ENCODE results near the gene LRRC17. TPM values are rescaled to one million over a fixed set of nuclear protein-coding genes. Genes with fewer than 3 reads are reported as not detected.
"Not testable (repeated sequence)": the region's sequence is repeated elsewhere in the genome, so short reads cannot be mapped to it uniquely, and the experiment has no call there.

Gene LRRC17
- total RNA-seq, 2 experiments from 2014 or later, result 0.33 TPM; not detected in 1

- Mint-ChIP-seq H3K9me3 (no peaks in the 10 kb centered on the region), H3K4me3 (no peak overlapping the region), H3K27me3 (no peaks in the 10 kb centered on the region), H3K36me3 (no peaks in the 10 kb centered on the region), H3K27ac (no peak overlapping the region), H3K4me1 (ENCODE audit: low read depth) (no peaks in the 10 kb centered on the region)
- no peak for DNase-seq
- intact Hi-C loops (cut with micrococcal nuclease), result no loop called here
- POLR2A ChIA-PET, result no interaction called here
- CTCF ChIA-PET, result no interaction called here
Measured at GRCh38 chr7:102889851-102890250, 22.9 kb upstream of the LRRC17 start.

- H3K9me3 Mint-ChIP-seq, result no peaks in the 10 kb centered on the region
- intact Hi-C loops (cut with micrococcal nuclease), result no loop called here
- POLR2A ChIA-PET, result no interaction called here
- H3K27me3 Mint-ChIP-seq, result no peaks in the 10 kb centered on the region
- H3K36me3 Mint-ChIP-seq, result no peaks in the 10 kb centered on the region
- no peaks in the 10 kb centered on the region for H3K4me1 Mint-ChIP-seq (ENCODE audit: low read depth)
- H3K4me3 Mint-ChIP-seq, result no peak overlapping the region
- CTCF ChIA-PET, result no interaction called here
- H3K27ac Mint-ChIP-seq, result no peak overlapping the region
- no peak for DNase-seq
Measured at GRCh38 chr7:102890292-102890970, 22.4 kb upstream of the LRRC17 start.

GRCh38 chr7:102890971-102891692 lies 21.7 kb upstream of the LRRC17 start:
- intact Hi-C loops (cut with micrococcal nuclease), result no loop called here
- no peak overlapping the region for H3K4me3 Mint-ChIP-seq
- no peaks in the 10 kb centered on the region for H3K4me1 Mint-ChIP-seq (ENCODE audit: low read depth)
- DNase-seq, result no peak
- no peaks in the 10 kb centered on the region for H3K27me3 Mint-ChIP-seq
- no peaks in the 10 kb centered on the region for H3K9me3 Mint-ChIP-seq
- no peak overlapping the region for H3K27ac Mint-ChIP-seq
- H3K36me3 Mint-ChIP-seq, result no peaks in the 10 kb centered on the region
- POLR2A ChIA-PET, result no interaction called here
- CTCF ChIA-PET, result no interaction called here

- no peaks in the 10 kb centered on the region for H3K4me1 Mint-ChIP-seq (ENCODE audit: low read depth)
- no peak overlapping the region for H3K27ac Mint-ChIP-seq
- intact Hi-C loops (cut with micrococcal nuclease), result no loop called here
- H3K9me3 Mint-ChIP-seq, result no peaks in the 10 kb centered on the region
- CTCF ChIA-PET, result no interaction called here
- POLR2A ChIA-PET, result no interaction called here
- no peaks in the 10 kb centered on the region for H3K36me3 Mint-ChIP-seq
- DNase-seq, result no peak
- H3K27me3 Mint-ChIP-seq, result no peaks in the 10 kb centered on the region
- H3K4me3 Mint-ChIP-seq, result no peak overlapping the region
Measured at GRCh38 chr7:102891693-102892261, 21.0 kb upstream of the LRRC17 start.

- no peak overlapping the region for H3K4me3 Mint-ChIP-seq
- H3K4me1 Mint-ChIP-seq (ENCODE audit: low read depth), result no peaks in the 10 kb centered on the region
- no peaks in the 10 kb centered on the region for H3K36me3 Mint-ChIP-seq
- H3K27me3 Mint-ChIP-seq, result no peaks in the 10 kb centered on the region
- ChIA-PET POLR2A (interaction anchor here (0.5 kb wide), 1 partner anchor 132 kb away, joined by 5 read pairs; no protein-coding TSS in a partner anchor), CTCF (no interaction called here)
- DNase-seq, result no peak
- no peaks in the 10 kb centered on the region for H3K9me3 Mint-ChIP-seq
- no peak overlapping the region for H3K27ac Mint-ChIP-seq
- intact Hi-C loops (cut with micrococcal nuclease), result no loop called here
Measured at GRCh38 chr7:102892631-102893278, 20.0 kb upstream of the LRRC17 start.

- ChIA-PET POLR2A (no interaction called here), CTCF (no interaction called here)
- no peak overlapping the region for H3K27ac Mint-ChIP-seq
- no peaks in the 10 kb centered on the region for H3K4me1 Mint-ChIP-seq (ENCODE audit: low read depth)
- intact Hi-C loops (cut with micrococcal nuclease), result no loop called here
- DNase-seq, result no peak
- no peaks in the 10 kb centered on the region for H3K9me3 Mint-ChIP-seq
- no peaks in the 10 kb centered on the region for H3K27me3 Mint-ChIP-seq
- H3K4me3 Mint-ChIP-seq, result no peak overlapping the region
- no peaks in the 10 kb centered on the region for H3K36me3 Mint-ChIP-seq
Measured at GRCh38 chr7:102895602-102896001, 17.2 kb upstream of the LRRC17 start.

GRCh38 chr7:102896585-102896984 lies 16.2 kb upstream of the LRRC17 start:
- Mint-ChIP-seq H3K36me3 (no peaks in the 10 kb centered on the region), H3K4me1 (ENCODE audit: low read depth) (no peaks in the 10 kb centered on the region), H3K4me3 (no peak overlapping the region), H3K9me3 (no peaks in the 10 kb centered on the region), H3K27ac (no peak overlapping the region), H3K27me3 (no peaks in the 10 kb centered on the region)
- intact Hi-C loops (cut with micrococcal nuclease), result no loop called here
- no peak for DNase-seq
- CTCF ChIA-PET, result no interaction called here
- POLR2A ChIA-PET, result no interaction called here

GRCh38 chr7:102897211-102897631 lies 15.6 kb upstream of the LRRC17 start:
- intact Hi-C loops (cut with micrococcal nuclease), result no loop called here
- CTCF ChIA-PET, result no interaction called here
- Mint-ChIP-seq H3K4me1 (ENCODE audit: low read depth) (no peaks in the 10 kb centered on the region), H3K27me3 (no peaks in the 10 kb centered on the region), H3K36me3 (no peaks in the 10 kb centered on the region), H3K9me3 (no peaks in the 10 kb centered on the region), H3K27ac (no peak overlapping the region), H3K4me3 (no peak overlapping the region)
- POLR2A ChIA-PET, result no interaction called here
- DNase-seq, result no peak

GRCh38 chr7:102897856-102898531 lies 14.8 kb upstream of the LRRC17 start:
- POLR2A ChIA-PET, result no interaction called here

GRCh38 chr7:102898532-102898859 lies 14.3 kb upstream of the LRRC17 start:
- no peaks in the 10 kb centered on the region for H3K36me3 Mint-ChIP-seq
- no peak overlapping the region for H3K27ac Mint-ChIP-seq
- no peaks in the 10 kb centered on the region for H3K27me3 Mint-ChIP-seq
- intact Hi-C loops (cut with micrococcal nuclease), result no loop called here
- H3K4me3 Mint-ChIP-seq, result no peak overlapping the region
- POLR2A ChIA-PET, result no interaction called here
- H3K4me1 Mint-ChIP-seq (ENCODE audit: low read depth), result no peaks in the 10 kb centered on the region
- CTCF ChIA-PET, result no interaction called here
- peaks cover under 1% of the 10 kb centered on the region for H3K9me3 Mint-ChIP-seq
- no peak for DNase-seq

More at GRCh38 chr7:102897856-102898531, 14.8 kb upstream of the LRRC17 start:
- intact Hi-C loops (cut with micrococcal nuclease), result no loop called here
- Mint-ChIP-seq H3K27ac (no peak overlapping the region), H3K9me3 (no peaks in the 10 kb centered on the region), H3K36me3 (no peaks in the 10 kb centered on the region), H3K4me1 (ENCODE audit: low read depth) (no peaks in the 10 kb centered on the region), H3K27me3 (no peaks in the 10 kb centered on the region), H3K4me3 (no peak overlapping the region)
- CTCF ChIA-PET, result no interaction called here
- no peak for DNase-seq

- H3K36me3 Mint-ChIP-seq; H3K27me3 Mint-ChIP-seq; H3K4me1 Mint-ChIP-seq (ENCODE audit: low read depth); intact Hi-C loops (cut with micrococcal nuclease); POLR2A ChIA-PET; H3K27ac Mint-ChIP-seq; H3K4me3 Mint-ChIP-seq; CTCF ChIA-PET; DNase-seq: not testable (repeated sequence)
- peaks cover 14% of the 10 kb centered on the region for H3K9me3 Mint-ChIP-seq
Measured at GRCh38 chr7:102902052-102902451, 10.7 kb upstream of the LRRC17 start.

- H3K27me3 Mint-ChIP-seq; H3K36me3 Mint-ChIP-seq; CTCF ChIA-PET; H3K4me3 Mint-ChIP-seq; DNase-seq; H3K4me1 Mint-ChIP-seq (ENCODE audit: low read depth); intact Hi-C loops (cut with micrococcal nuclease); H3K27ac Mint-ChIP-seq: not testable (repeated sequence)
- POLR2A ChIA-PET, result interaction anchor here (0.6 kb wide), 1 partner anchor 22 kb away, joined by 5 read pairs; no protein-coding TSS in a partner anchor
- peaks cover 17% of the 10 kb centered on the region for H3K9me3 Mint-ChIP-seq
Measured at GRCh38 chr7:102903576-102903975, 9.2 kb upstream of the LRRC17 start.

Data from activated CD4-positive, alpha-beta memory T cell treated with anti-CD3 and anti-CD28 coated beads for 36 hours (primary cell).